Cardiac septum (tissue), 1 donor: ENCODE measurements around the gene HS2ST1. TPM values are rescaled to one million over a fixed set of nuclear protein-coding genes. Genes with fewer than 3 reads are reported as not detected.

Experiments used
- DNase-seq: peaks from one replicate; pipeline ENCODE4 v3.0.0-alpha.2; 2020; ENCODE audit warnings: low spot score
- intact Hi-C: fragments of 100-400 bp; cut with DNase I; formaldehyde crosslinking; loops from one replicate; pipeline ENCODE4 v1.14.0; 2022
- total RNA-seq: library from RNA; stranded (reverse); fragmentation: NEBNext Ultra II Directional; extraction: Animal tissue kit (Norgen Biotek cat#: 25700); gene quantifications from one replicate; pipeline ENCODE4 v1.2.1, GENCODE V29; 2021
- donor health status: DM: no; HTN: no; CAD: no.

The HS2ST1 gene
- total RNA-seq, 1 donor from 2014 or later, result 12.6 TPM

- intact Hi-C loops, result no loop called here
- DNase-seq, result no peak
Measured at GRCh38 chr1:87144981-87145380, 230.5 kb downstream of the HS2ST1 start.

- DNase-seq, result no peak
- intact Hi-C loops, result no loop called here
Measured at GRCh38 chr1:87146538-87146937, 232.1 kb downstream of the HS2ST1 start.

- intact Hi-C loops, result no loop called here
- DNase-seq, result no peak
Measured at GRCh38 chr1:87146986-87147385, 232.6 kb downstream of the HS2ST1 start.

GRCh38 chr1:87147851-87148250 is 233.4 kb downstream of the HS2ST1 start:
- intact Hi-C loops, result no loop called here
- DNase-seq, result no peak

- no peak for DNase-seq
- intact Hi-C loops, result no loop called here
Measured at GRCh38 chr1:87148661-87149060, 234.2 kb downstream of the HS2ST1 start.

GRCh38 chr1:87149241-87150041 is 235.0 kb downstream of the HS2ST1 start:
- intact Hi-C loops, result loop anchor here (5.0 kb wide), 3 partner anchors 138 to 803 kb away; partner anchors contain the start of gene LMO4
- no peak for DNase-seq

GRCh38 chr1:87150143-87150542 is 235.7 kb downstream of the HS2ST1 start:
- no peak for DNase-seq
- intact Hi-C loops, result loop anchor here (5.0 kb wide), 3 partner anchors 137 to 802 kb away; partner anchors contain the start of gene LMO4

GRCh38 chr1:87151500-87152421 is 237.3 kb downstream of the HS2ST1 start:
- intact Hi-C loops, result loop anchor here (5.0 kb wide), 3 partner anchors 136 to 801 kb away; partner anchors contain the start of gene LMO4

GRCh38 chr1:87154384-87154783 is 239.9 kb downstream of the HS2ST1 start:
- intact Hi-C loops, result loop anchor here (2.0 to 5.0 kb wide), 4 partner anchors 70 to 798 kb away; partner anchors contain the start of gene LMO4
- no peak for DNase-seq

More at GRCh38 chr1:87151500-87152421, 237.3 kb downstream of the HS2ST1 start:
- DNase-seq, result peak; percentile 84

GRCh38 chr1:87155170-87155569 is 240.7 kb downstream of the HS2ST1 start:
- intact Hi-C loops, result loop anchor here (2.0 kb wide), 1 partner anchor 70 kb away; no protein-coding TSS in a partner anchor
- DNase-seq, result no peak

GRCh38 chr1:87155648-87156047 is 241.2 kb downstream of the HS2ST1 start:
- no peak for DNase-seq
- intact Hi-C loops, result loop anchor here (2.0 kb wide), 1 partner anchor 69 kb away; no protein-coding TSS in a partner anchor

- intact Hi-C loops, result no loop called here
Measured at GRCh38 chr1:87156124-87156523, 241.7 kb downstream of the HS2ST1 start.

GRCh38 chr1:87159378-87159915 is 245.0 kb downstream of the HS2ST1 start:
- intact Hi-C loops, result no loop called here
- DNase-seq, result no peak

More at GRCh38 chr1:87156124-87156523, 241.7 kb downstream of the HS2ST1 start:
- no peak for DNase-seq

Other genes starting within 250 kb of the HS2ST1 start
- gene SH3GLB1, start 210.1 kb upstream of the HS2ST1 start, total RNA-seq, result 160 TPM
- 80.7 TPM for gene SELENOF, start 509 bp upstream of the HS2ST1 start, total RNA-seq